Loucy (cell line): ENCODE data around the gene INAFM2.

Experiments used
- H2AFZ ChIP-seq: fragments of 200-600 bp; sonication (generic); 2 replicates; pipeline ENCODE4 v1.6.0; 2016; ENCODE audit warnings: antibody characterized with exemption, mild to moderate bottlenecking, low read length, moderate library complexity
- H3F3A ChIP-seq: fragments of 200-600 bp; 2 replicates; pipeline ENCODE4 v1.6.0; 2016; ENCODE audit warnings: antibody characterized with exemption, low read depth, mild to moderate bottlenecking
- H3K27me3 ChIP-seq: fragments of 200-600 bp; sonication (generic); 2 replicates; pipeline ENCODE4 v1.6.1; 2014; ENCODE audit warnings: low read length, mild to moderate bottlenecking; ENCODE audit not compliant: insufficient read depth, poor library complexity, severe bottlenecking
- H3K36me3 ChIP-seq: fragments of 200-600 bp; sonication (generic); 2 replicates; pipeline ENCODE4 v1.6.1; 2016; ENCODE audit warnings: low read length; ENCODE audit not compliant: insufficient read depth
- H3K4me1 ChIP-seq: fragments of 200-600 bp; sonication (generic); 2 replicates; pipeline ENCODE4 v1.5.1; 2014; ENCODE audit warnings: low read length, mild to moderate bottlenecking; ENCODE audit not compliant: insufficient read depth, poor library complexity, severe bottlenecking
- H3K4me2 ChIP-seq: fragments of 200-600 bp; sonication (generic); 2 replicates; pipeline ENCODE4 v1.6.0; 2014; ENCODE audit warnings: antibody characterized with exemption, low read length, low read depth, mild to moderate bottlenecking; ENCODE audit not compliant: poor library complexity, severe bottlenecking
- H3K4me3 ChIP-seq: fragments of 200-600 bp; sonication (generic); 2 replicates; pipeline ENCODE4 v1.5.1; 2014; ENCODE audit warnings: low read length, mild to moderate bottlenecking, mixed read lengths; ENCODE audit not compliant: poor library complexity, severe bottlenecking
- H3K79me2 ChIP-seq: fragments of 200-600 bp; sonication (generic); 2 replicates; pipeline ENCODE4 v1.6.1; 2014; ENCODE audit warnings: low read length; ENCODE audit not compliant: insufficient read depth
- H3K9ac ChIP-seq: fragments of 200-600 bp; sonication (generic); 2 replicates; pipeline ENCODE4 v1.6.0; 2014; ENCODE audit warnings: mild to moderate bottlenecking, low read depth, low read length, moderate library complexity; ENCODE audit not compliant: poor library complexity, severe bottlenecking
- H3K9me2 ChIP-seq: fragments of 200-600 bp; sonication (generic); replicated peaks from 2 replicates; pipeline ENCODE4 v1.6.1; 2016; ENCODE audit warnings: low read depth, low read length, mixed read lengths
- H3K9me3 ChIP-seq: fragments of 200-600 bp; sonication (generic); 2 replicates; pipeline ENCODE4 v1.6.1; 2014; ENCODE audit warnings: mild to moderate bottlenecking, antibody characterized with exemption, low read length, low read depth; ENCODE audit not compliant: insufficient read depth
- H4K20me1 ChIP-seq: fragments of 200-600 bp; sonication (generic); 2 replicates; pipeline ENCODE4 v1.6.0; 2014; ENCODE audit warnings: antibody characterized with exemption, low read length, mild to moderate bottlenecking; ENCODE audit not compliant: insufficient read depth, poor library complexity, severe bottlenecking
- EZH2phosphoT487 ChIP-seq: fragments of 200-600 bp; IDR thresholded peaks from 2 replicates; pipeline ENCODE4 v1.6.1; 2018; ENCODE audit warnings: antibody characterized with exemption, mild to moderate bottlenecking, moderate library complexity, borderline replicate concordance
- TF ChIP-seq, protein P1 (sequence below): fragments of 200-600 bp; sonication (generic); conservative IDR thresholded peaks from 2 replicates; pipeline ENCODE4 v1.5.1; 2014; ENCODE audit warnings: mild to moderate bottlenecking, antibody characterized with exemption, low read length

The INAFM2 gene

DNA sequence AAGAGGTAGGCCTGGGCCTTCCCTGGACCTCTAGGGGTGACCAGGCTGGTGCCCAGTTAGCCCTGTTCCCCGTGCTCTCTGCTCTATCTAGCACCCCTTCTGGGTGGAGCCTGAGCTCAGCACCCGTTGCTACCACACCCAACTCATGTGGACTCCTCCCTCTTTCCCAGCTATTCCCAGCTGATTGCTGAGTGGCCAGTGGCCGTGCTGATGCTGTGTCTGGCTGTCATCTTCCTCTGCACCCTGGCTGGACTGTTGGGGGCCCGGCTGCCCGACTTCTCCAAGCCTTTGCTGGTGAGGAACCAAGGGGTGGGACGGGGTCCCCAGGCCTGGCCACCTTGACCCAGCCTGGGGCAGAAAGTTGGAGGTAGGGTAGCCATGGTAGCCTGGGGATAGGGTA lies 40.8 kb downstream of the INAFM2 start:
- peaks cover 14% of the 10 kb centered on the region for H3K4me1 ChIP-seq
- H3F3A ChIP-seq: no peaks in the 10 kb centered on the region
- H3K9me3 ChIP-seq: no peaks in the 10 kb centered on the region
- no peaks in the 10 kb centered on the region for H3K36me3 ChIP-seq
- H3K9ac ChIP-seq: no peak overlapping the region
- no peak overlapping the region for H3K4me2 ChIP-seq
- no peaks in the 10 kb centered on the region for H3K79me2 ChIP-seq
- no peaks in the 10 kb centered on the region for H3K27me3 ChIP-seq
- TF ChIP-seq EZH2phosphoT487: no peak
- H3K4me3 ChIP-seq: no peak overlapping the region
- H2AFZ ChIP-seq: no peak overlapping the region
- no peaks in the 10 kb centered on the region for H3K9me2 ChIP-seq
- H4K20me1 ChIP-seq: no peaks in the 10 kb centered on the region

DNA sequence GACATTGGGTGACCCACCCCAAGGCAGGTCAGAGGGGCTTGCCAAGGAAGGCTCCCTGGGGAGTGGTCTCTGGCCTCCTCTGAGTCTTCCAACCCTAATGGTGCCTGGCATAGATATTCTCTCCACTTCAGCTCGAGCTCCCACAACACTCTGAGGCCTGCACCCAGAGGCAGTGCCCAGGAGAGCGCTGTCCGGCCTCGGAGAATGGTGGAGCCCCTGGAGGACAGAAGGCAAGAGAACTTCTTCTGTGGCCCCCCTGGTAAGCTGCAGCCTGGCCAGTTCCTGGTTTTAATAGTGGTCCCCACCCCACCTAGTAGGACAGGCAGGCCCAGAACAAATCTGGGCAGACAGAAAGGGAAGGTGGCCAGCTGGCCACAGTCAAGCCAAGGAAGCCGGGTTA lies 41.5 kb downstream of the INAFM2 start:
- Histone ChIP-seq H4K20me1 (no peaks in the 10 kb centered on the region), H3K9ac (no peak overlapping the region), H3K4me2 (no peak overlapping the region), H3F3A (no peaks in the 10 kb centered on the region), H2AFZ (no peak overlapping the region), H3K9me2 (no peaks in the 10 kb centered on the region), H3K79me2 (no peaks in the 10 kb centered on the region), H3K9me3 (no peaks in the 10 kb centered on the region), H3K36me3 (no peaks in the 10 kb centered on the region), H3K4me1 (peaks cover 13% of the 10 kb centered on the region), H3K27me3 (no peaks in the 10 kb centered on the region), H3K4me3 (no peak overlapping the region)
- TF ChIP-seq, protein P1, sequence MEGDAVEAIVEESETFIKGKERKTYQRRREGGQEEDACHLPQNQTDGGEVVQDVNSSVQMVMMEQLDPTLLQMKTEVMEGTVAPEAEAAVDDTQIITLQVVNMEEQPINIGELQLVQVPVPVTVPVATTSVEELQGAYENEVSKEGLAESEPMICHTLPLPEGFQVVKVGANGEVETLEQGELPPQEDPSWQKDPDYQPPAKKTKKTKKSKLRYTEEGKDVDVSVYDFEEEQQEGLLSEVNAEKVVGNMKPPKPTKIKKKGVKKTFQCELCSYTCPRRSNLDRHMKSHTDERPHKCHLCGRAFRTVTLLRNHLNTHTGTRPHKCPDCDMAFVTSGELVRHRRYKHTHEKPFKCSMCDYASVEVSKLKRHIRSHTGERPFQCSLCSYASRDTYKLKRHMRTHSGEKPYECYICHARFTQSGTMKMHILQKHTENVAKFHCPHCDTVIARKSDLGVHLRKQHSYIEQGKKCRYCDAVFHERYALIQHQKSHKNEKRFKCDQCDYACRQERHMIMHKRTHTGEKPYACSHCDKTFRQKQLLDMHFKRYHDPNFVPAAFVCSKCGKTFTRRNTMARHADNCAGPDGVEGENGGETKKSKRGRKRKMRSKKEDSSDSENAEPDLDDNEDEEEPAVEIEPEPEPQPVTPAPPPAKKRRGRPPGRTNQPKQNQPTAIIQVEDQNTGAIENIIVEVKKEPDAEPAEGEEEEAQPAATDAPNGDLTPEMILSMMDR: no peak
- no peak for TF ChIP-seq EZH2phosphoT487

DNA sequence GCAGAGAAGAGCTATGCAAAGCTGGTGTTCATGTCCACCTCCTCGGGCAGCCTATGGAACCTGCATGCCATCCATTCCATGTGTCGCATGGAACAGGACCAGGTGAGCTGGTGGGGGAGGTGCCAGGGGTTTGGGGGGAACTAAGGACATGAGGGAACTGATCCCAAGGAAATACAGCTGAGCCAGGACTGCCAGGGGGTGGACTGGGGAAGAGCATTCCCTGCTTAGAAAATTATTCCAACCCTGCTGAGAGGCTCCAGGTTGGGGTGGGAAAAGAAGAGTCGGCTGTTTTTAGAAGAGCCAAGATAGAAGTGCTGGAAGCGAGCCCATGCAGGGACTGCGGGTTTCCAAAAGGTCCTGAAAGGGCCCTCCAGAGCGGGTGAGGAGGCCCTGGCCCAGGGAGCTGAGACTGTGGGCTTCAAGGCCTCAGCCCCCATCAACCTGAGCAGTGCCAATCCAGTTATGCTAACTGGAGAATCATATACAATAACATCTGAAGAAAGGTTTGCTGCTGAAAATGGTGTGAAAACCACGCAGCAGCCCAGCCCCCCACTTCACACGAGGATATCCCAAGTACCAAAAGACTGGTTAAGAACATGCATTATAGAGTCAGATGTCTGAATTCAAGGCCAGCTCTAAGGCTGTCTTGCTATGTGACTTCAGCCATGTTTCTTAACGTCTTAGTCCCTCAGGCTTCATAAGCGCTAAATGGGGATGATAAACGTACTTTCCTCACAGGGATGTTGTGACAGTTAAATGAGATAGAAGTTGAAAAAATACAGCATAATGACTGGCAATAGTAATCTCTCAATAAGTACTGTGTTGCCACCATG lies 42.3 kb downstream of the INAFM2 start:
- no peak overlapping the region for H3K4me2 ChIP-seq
- H3K4me1 ChIP-seq: peaks cover 13% of the 10 kb centered on the region
- H3K27me3 ChIP-seq: no peaks in the 10 kb centered on the region
- H3F3A ChIP-seq: no peaks in the 10 kb centered on the region
- no peaks in the 10 kb centered on the region for H3K9me3 ChIP-seq
- no peak overlapping the region for H3K9ac ChIP-seq
- H3K79me2 ChIP-seq: no peaks in the 10 kb centered on the region
- no peaks in the 10 kb centered on the region for H4K20me1 ChIP-seq
- TF ChIP-seq, protein P1: no peak
- TF ChIP-seq EZH2phosphoT487: no peak
- no peaks in the 10 kb centered on the region for H3K36me3 ChIP-seq
- H3K4me3 ChIP-seq: no peak overlapping the region
- H2AFZ ChIP-seq: no peak overlapping the region
- H3K9me2 ChIP-seq: no peaks in the 10 kb centered on the region
